Stimulated activated CD4-positive, alpha-beta T cell treated with anti-CD3 and anti-CD28 coated beads, TNF-alpha, amount 100 ng/mL, for 4 hours (primary cell): ENCODE measurements around the gene CEACAM20.
"Not testable (repeated sequence)": the region's sequence is repeated elsewhere in the genome, so short reads cannot be mapped to it uniquely, and the experiment has no call there.

Experiments
- DNase-seq, 3 experiments: peaks; one replicate each; pipeline ENCODE4 v3.0.0-alpha.2; 2020; ENCODE audit warnings: low read depth in 3 of 3

CEACAM20 gene

GRCh38 chr19:44496711-44497110, 32.8 kb downstream of the CEACAM20 start:
- DNase-seq = no peak

GRCh38 chr19:44476559-44477408, 52.7 kb downstream of the CEACAM20 start:
- no peak for DNase-seq

DNA sequence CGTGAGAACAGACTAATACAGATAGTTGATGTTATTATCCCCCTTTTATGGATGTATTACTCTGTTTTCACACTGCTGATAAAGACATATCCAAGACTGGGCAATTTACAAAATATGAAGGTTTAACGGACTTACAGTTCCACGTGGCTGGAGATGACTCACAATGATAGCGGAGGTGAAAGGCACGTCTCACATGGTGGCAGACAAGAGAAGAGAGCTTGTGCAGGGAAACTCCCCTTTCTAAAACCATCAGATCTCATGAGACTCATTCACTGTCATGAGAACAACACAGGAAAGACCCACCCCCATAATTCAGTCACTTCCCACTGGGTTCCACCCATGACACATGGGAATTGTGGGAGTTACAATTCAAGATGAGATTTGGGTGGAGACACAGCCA, 60.7 kb downstream of the CEACAM20 start:
- DNase-seq = not testable (repeated sequence)

GRCh38 chr19:44462600-44463286, 66.7 kb downstream of the CEACAM20 start:
- DNase-seq = not testable (repeated sequence)
